AG08395 (cell line): ENCODE measurements around the gene ZNF438.
"Not testable (repeated sequence)": the region's sequence is repeated elsewhere in the genome, so short reads cannot be mapped to it uniquely, and the experiment has no call there.

ENCODE experiments used
- DNase-seq: peaks from one replicate; pipeline ENCODE4 v3.0.0; 2012; ENCODE audit warnings: mixed read lengths, low spot score

The ZNF438 gene

DNA sequence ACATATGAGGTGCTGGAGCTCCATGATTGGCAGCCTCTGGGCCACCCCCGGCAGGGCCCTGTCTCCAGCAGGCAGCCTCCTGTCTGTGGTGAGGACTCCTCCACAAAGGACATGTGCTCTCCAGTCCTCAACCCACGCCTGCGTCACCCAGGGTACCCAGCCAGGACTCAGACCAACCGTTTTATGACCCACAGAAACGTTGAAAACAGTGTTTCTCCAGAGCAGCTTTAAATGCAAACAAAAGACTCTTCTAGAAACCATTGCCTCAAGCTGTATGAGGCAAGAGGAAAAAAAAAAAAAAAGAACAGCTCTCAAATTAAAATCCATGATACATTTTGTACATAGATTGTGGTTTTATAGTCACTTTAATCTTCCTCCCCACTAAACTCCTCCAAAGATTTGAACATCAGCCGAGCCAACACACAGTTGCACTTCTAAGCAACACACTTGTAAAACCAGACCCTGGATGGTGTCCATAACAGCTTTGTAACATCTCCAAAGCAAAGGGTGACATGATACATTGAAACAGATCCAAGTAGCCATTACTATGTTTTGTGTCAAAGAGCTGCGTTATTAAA lies 227.1 kb downstream of the ZNF438 start:
- peak; percentile 39 for DNase-seq

DNA sequence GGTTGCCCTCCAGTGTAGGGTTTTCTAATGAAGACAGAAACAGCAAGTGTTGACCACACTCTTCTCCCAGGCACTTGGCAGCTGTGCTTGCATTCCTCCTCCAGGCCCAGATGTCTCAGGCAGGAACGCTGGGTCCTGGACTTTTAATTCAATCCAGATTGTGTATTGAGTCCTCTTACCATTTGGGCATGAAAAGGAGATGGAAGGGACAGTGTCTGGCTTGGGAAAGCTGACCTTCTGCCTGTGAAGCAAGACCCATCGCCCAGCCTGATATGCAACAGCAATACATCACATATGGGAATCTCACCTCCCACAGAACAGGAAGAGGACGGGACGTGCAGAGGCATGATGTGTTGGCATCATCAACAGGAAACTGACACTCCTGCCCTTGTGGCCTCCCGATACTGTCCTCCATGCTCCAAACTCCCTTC lies 227.8 kb downstream of the ZNF438 start:
- peak; percentile 89 for DNase-seq

DNA sequence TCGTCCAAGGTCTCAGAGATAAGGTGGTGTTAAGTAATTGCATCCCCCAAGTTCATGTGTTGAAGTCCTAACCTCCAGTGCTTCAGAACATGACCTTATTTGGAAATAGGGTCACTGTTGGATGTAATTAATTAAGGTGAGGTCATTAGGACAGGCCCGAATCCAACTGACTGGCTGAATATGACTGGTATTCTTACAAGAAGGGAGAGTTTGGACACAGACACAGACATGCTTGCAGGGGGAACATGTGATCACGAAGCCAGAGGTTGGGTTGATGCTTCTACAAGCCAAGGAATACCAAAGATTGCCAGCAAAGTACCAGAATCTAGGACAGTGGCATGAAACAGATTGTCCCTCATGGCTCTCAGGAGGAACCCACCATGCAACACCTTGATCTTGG lies 228.6 kb downstream of the ZNF438 start:
- no peak for DNase-seq

DNA sequence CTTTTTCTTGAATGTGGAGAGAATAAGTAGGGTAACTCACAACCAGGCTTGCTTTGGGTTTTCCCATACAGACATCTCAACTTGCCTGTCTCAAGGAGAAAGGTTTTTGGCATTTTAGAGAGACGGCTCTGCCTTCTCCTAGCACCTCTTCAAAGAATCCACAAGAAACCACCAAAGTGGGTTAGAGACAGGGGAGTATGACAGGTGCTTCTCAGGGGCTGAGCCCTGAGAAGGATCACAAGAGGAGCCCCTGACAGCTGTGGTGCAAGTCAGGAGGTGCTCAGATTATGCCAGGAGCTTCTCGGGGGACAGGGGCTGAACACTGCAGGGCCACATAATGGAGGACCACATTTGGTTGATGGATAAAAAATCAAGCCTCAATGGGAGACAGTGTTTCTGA lies 231.3 kb downstream of the ZNF438 start:
- no peak for DNase-seq

DNA sequence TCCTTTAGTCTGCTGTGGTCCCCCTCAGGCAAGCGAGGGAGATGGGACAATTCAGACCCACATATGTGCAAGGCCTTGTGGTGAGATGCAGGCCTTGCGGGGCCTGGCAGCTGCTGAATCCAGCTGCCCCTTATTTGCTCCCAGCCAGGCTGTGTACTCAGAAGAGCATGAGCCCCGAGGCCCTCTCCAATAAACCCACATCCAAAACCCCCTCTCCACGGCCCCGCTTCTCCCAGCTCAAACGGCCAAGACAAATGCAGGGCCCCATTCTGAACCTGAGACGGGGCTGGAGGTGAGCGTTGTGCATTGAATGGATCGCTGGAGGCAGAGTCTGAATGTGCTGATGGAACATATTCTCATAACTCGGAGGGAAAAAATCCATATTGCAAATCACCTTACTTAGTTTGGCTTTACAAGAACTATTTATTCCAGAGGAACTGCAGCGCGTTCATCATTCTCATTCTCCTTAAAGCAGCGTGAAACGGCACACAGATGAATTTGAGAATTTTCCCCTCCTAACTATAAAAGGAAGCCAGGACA lies 232.9 kb downstream of the ZNF438 start:
- DNase-seq, result no peak

DNA sequence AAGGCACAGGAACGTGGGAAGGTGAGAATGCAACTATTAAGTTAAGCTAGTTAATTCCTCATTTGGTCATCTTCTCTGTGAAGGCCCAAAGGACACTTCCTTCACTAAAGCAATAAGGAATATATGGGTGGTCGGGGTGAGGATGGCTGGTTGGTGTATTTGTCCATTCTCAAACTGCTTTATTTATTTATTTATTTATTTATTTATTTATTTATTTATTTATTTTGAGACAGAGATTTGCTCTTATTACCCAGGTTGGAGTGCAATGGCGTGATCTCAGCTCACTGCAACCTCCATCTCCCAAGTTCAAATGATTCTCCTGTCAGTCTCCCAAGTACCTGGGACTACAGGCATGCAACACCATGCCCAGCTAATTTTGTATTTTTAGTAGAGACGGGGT lies 236.6 kb downstream of the ZNF438 start:
- DNase-seq, result not testable (repeated sequence)
